Progenitor cell of endocrine pancreas (in vitro differentiated cells): Measurements from ENCODE around the gene SLC28A1. TPM values are rescaled to one million over a fixed set of nuclear protein-coding genes. Genes with fewer than 3 reads are reported as not detected.

Experiments used
- DNase-seq: peaks from one replicate; pipeline ENCODE4 v3.0.0; 2021; ENCODE audit warnings: low spot score; ENCODE audit not compliant: unreplicated experiment
- H3K27ac Mint-ChIP-seq: 2 replicates; pipeline ENCODE4 v1.8.0; 2021; ENCODE audit warnings: mild to moderate bottlenecking, moderate library complexity, mixed read lengths
- H3K27me3 Mint-ChIP-seq: 2 replicates; pipeline ENCODE4 v1.8.0; 2021; ENCODE audit warnings: mixed read lengths
- H3K36me3 Mint-ChIP-seq: 2 replicates; pipeline ENCODE4 v1.8.0; 2022; ENCODE audit warnings: mixed read lengths; ENCODE audit not compliant: insufficient read depth
- H3K4me1 Mint-ChIP-seq: 2 replicates; pipeline ENCODE4 v1.8.0; 2021; ENCODE audit warnings: low read depth, mixed read lengths
- H3K4me3 Mint-ChIP-seq: 2 replicates; pipeline ENCODE4 v1.8.0; 2021; ENCODE audit warnings: low read depth, mild to moderate bottlenecking, moderate library complexity, mixed read lengths
- H3K9me3 Mint-ChIP-seq: 2 replicates; pipeline ENCODE4 v1.8.0; 2021; ENCODE audit warnings: low read depth, mixed read lengths
- total RNA-seq: library from RNA; stranded (reverse); gene quantifications from 2 replicates; pipeline ENCODE4 v1.2.1, GENCODE V29; 2021
- TF ChIP-seq, protein P1 (sequence below): fragments of 200-600 bp; sonication (generic); IDR thresholded peaks from one replicate; pipeline ENCODE4 v1.5.0; 2021; ENCODE audit warnings: antibody characterized with exemption, mild to moderate bottlenecking; ENCODE audit not compliant: unreplicated experiment

SLC28A1 gene
- total RNA-seq, 1 donor from 2014 or later: not detected

DNA sequence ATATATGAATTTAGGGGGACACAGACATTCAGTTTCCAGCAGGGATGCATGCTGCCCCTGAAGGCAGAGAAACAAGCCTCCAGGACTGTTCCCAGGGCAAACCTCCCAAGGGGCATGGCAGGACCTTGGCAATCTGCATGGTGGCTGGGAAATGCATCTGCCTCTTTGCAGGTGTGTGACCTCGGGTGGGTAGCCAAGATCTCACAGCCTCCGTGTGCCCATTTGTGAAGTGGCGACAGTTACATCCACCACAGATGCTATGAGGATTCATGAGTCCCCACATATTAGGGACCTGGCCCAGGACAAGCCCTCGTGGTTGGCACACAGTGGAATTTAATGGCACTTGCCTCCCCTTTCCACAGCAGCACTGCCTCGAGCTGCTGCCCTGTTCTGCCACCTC is 29.9 kb downstream of the SLC28A1 start:
- TF ChIP-seq, protein P1, sequence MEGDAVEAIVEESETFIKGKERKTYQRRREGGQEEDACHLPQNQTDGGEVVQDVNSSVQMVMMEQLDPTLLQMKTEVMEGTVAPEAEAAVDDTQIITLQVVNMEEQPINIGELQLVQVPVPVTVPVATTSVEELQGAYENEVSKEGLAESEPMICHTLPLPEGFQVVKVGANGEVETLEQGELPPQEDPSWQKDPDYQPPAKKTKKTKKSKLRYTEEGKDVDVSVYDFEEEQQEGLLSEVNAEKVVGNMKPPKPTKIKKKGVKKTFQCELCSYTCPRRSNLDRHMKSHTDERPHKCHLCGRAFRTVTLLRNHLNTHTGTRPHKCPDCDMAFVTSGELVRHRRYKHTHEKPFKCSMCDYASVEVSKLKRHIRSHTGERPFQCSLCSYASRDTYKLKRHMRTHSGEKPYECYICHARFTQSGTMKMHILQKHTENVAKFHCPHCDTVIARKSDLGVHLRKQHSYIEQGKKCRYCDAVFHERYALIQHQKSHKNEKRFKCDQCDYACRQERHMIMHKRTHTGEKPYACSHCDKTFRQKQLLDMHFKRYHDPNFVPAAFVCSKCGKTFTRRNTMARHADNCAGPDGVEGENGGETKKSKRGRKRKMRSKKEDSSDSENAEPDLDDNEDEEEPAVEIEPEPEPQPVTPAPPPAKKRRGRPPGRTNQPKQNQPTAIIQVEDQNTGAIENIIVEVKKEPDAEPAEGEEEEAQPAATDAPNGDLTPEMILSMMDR: no peak
- no peak overlapping the region for H3K27ac Mint-ChIP-seq

DNA sequence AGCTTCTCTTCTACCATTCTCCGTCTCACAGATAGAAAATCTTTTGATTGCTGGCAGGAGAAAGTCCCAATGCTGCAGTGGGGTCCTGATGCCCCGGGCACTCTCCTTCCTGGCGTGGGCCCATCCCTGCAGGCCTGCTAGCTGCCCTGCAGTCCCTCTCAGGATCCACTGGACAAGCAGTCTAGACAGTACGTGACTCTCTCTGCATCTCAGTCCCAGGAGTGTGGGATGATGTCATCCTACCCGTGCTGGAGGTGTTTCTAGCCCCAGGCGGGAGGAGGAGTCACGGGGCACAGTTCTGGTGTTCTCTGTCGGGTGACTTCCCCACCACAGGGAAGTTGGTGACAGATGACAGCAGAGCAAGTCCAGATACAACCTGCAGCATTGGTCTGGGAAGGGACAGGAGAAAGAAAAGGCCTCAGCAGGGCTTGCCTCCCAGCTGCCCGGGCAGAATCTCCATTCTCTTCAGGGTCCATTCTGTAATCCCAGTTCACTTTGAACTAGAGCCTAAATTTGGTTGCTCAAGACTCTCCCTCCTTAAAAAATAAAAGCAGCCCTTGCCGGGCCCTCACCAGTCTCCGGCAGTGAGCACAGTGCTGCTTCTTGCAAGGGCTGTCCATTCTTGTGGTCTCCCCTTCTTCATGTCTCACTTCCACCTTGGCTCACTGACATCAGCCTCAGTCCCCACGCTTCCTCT is 30.6 kb downstream of the SLC28A1 start:
- H3K4me1 Mint-ChIP-seq: peaks cover 5% of the 10 kb centered on the region
- no peaks in the 10 kb centered on the region for H3K36me3 Mint-ChIP-seq
- H3K4me3 Mint-ChIP-seq: no peak overlapping the region
- peak overlapping the region; percentile 63 for H3K27ac Mint-ChIP-seq
- H3K9me3 Mint-ChIP-seq: no peaks in the 10 kb centered on the region
- H3K27me3 Mint-ChIP-seq: peaks cover 7% of the 10 kb centered on the region
- TF ChIP-seq, protein P1: no peak
- DNase-seq: no peak

More for the DNA sequence above, 29.9 kb downstream of the SLC28A1 start:
- no peaks in the 10 kb centered on the region for H3K9me3 Mint-ChIP-seq
- peaks cover 7% of the 10 kb centered on the region for H3K27me3 Mint-ChIP-seq
- no peak overlapping the region for H3K4me3 Mint-ChIP-seq
- peaks cover 5% of the 10 kb centered on the region for H3K4me1 Mint-ChIP-seq
- DNase-seq: no peak
- no peaks in the 10 kb centered on the region for H3K36me3 Mint-ChIP-seq

GRCh38 chr15:84915606-84915958 is 31.1 kb downstream of the SLC28A1 start:
- Mint-ChIP-seq H3K36me3 (no peaks in the 10 kb centered on the region), H3K4me1 (peaks cover 5% of the 10 kb centered on the region), H3K27ac (no peak overlapping the region), H3K27me3 (peaks cover 7% of the 10 kb centered on the region), H3K4me3 (no peak overlapping the region), H3K9me3 (no peaks in the 10 kb centered on the region)
- TF ChIP-seq, protein P1: no peak
- no peak for DNase-seq

GRCh38 chr15:84917452-84917851 is 33.0 kb downstream of the SLC28A1 start:
- no peaks in the 10 kb centered on the region for H3K36me3 Mint-ChIP-seq
- TF ChIP-seq, protein P1: no peak
- H3K4me1 Mint-ChIP-seq: peaks cover 2% of the 10 kb centered on the region
- DNase-seq: no peak
- H3K4me3 Mint-ChIP-seq: no peak overlapping the region
- peaks cover 9% of the 10 kb centered on the region for H3K27me3 Mint-ChIP-seq
- no peak overlapping the region for H3K27ac Mint-ChIP-seq
- no peaks in the 10 kb centered on the region for H3K9me3 Mint-ChIP-seq

- no peak for DNase-seq
- Mint-ChIP-seq H3K4me3 (no peak overlapping the region), H3K9me3 (no peaks in the 10 kb centered on the region), H3K4me1 (peaks cover 2% of the 10 kb centered on the region), H3K27me3 (peaks cover 10% of the 10 kb centered on the region), H3K36me3 (no peaks in the 10 kb centered on the region), H3K27ac (no peak overlapping the region)
- TF ChIP-seq, protein P1: no peak
These were observed 34.7 kb downstream of the SLC28A1 start for GRCh38 chr15:84919106-84919667.
